NCI-H2081 (cell line): ENCODE results near the gene RNF126.
"Not testable (repeated sequence)": the region's sequence is repeated elsewhere in the genome, so short reads cannot be mapped to it uniquely, and the experiment has no call there.

Experiments
- DNase-seq, 2 experiments: peaks; one replicate each; lab custom pipeline; 2025; lab: John Stamatoyannopoulos, UW

Gene RNF126

DNA sequence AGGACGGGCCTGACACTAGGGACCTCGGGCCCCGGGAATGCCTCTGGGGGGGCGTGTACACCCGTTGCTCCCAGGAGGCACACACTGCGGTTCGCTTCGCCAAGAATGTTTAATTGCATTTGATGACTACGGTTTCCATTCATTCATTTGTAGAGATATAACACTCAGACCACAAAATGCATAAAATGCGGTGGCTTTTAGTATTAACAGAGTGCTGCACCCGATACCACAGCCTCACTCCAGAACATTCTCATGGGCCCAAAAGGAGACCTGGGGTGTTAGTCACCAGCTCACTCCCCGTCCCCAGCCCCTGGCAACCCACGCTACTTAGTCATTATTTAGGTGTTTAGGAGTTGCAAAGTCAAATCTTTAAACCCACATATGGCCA is 51.5 kb downstream of the RNF126 start:
- no peak for DNase-seq

GRCh38 chr19:610801-611480 is 52.1 kb downstream of the RNF126 start:
- DNase-seq = peak; percentile 16 to 66

DNA sequence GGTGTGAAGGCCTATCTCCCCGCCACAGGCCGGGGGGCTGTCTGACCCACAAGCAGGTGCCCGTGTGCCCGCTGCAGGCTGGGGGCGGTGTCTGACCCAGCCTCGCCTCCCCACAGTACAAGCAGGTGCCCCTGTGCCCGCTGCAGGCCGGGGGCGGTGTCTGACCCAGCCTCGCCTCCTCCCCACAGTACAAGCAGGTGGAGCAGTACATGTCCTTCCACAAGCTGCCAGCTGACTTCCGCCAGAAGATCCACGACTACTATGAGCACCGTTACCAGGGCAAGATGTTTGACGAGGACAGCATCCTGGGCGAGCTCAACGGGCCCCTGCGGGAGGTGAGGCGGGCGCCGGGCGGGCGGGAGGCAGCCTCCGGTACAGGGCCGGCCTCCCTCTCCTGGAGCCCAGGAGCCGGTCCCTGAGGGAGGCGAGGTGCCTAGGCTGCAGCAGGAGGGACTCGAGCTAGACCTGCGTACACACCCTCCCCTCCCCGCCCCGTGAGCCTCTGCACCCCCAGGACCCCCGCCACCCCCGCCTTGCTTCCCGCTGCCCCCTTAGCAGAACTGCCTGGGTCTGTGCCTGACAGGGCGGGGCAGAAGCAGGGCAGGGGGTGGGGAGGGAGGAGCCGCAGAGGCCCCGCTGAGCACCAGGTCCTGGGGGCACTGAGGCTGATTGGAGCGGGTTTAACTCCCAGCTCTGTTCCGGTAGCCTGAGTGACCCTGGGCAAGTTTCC is 52.8 kb downstream of the RNF126 start:
- DNase-seq = peak in 1 of 2 experiments; percentile 23

GRCh38 chr19:609004-609346 is 54.0 kb downstream of the RNF126 start:
- peak; percentile 11 to 65 for DNase-seq

DNA sequence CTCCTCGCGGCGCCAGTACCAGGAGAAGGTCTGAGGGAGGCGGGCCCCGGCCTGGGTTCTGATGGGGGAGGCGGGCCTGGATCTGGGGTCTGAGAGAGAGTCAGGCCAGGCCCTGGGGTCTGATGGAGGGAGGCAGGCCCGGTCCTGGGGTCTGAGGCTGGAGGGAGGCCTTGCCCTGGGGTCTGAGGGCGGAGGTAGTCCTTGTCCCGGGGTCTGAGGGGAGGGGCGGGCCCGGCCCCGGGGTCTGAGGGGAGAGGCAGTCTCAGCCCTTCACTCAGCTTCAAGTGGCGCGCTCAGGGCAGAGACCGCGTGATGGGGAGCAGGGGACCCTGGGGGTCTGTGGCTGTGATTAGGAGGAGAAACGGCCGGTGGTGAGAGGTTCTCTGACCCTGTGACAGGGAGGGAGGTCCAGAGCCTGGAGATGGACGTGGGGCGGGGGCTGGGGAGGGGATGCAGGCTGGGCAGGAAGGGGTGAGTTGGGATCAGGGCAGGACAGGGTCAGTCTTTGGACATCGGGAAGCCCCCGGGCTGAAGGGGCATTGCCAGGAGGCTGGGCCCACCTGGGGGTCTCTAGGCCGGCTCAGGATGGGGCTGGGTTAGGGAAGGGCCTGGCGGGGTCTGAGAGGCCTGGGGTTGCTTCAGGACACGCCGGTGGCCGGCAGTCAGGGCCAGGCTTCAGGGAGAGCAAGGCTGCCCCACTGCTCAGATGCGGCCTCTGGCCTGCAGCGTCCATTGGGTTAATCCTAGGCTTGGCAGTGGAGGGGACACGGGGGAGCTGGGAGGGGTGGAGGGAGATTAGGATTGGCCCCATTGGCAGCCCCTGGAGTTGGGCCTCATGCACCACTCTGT is 54.6 kb downstream of the RNF126 start:
- no peak for DNase-seq

GRCh38 chr19:607301-608154 is 55.5 kb downstream of the RNF126 start:
- no peak for DNase-seq

DNA sequence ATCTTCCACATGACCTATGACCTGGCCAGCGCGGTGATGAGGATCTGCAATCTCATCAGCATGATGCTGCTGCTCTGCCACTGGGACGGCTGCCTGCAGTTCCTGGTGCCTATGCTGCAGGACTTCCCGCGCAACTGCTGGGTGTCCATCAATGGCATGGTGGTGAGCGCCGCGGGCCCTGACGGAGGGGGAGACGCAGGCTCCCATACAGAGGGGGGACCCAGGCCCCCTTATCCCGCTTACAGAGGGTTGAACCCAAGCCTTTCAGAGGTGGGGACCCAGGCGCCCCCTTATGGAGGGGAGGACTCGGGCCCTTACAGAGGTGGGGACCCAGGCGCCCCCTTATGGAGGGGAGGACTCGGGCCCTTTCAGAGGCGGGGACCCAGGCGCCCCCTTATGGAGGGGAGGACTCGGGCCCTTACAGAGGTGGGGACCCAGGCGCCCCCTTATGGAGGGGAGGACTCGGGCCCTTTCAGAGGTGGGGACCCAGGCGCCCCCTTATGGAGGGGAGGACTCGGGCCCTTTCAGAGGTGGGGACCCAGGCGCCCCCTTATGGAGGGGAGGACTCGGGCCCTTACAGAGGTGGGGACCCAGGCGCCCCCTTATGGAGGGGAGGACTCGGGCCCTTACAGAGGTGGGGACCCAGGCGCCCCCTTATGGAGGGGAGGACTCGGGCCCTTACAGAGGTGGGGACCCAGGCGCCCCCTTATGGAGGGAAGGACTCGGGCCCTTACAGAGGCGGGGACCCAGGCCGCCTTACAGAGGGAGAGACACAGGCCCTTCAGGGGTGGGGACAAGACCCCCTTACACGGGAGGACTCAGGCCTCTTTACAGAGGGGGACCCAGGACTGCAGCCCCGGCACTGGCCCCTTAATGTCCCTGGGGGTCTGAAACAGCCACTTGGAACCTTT is 57.7 kb downstream of the RNF126 start:
- not testable (repeated sequence) for DNase-seq

- DNase-seq = no peak
These were observed 58.7 kb downstream of the RNF126 start for GRCh38 chr19:604355-604754.

GRCh38 chr19:603779-604178 is 59.2 kb downstream of the RNF126 start:
- not testable (repeated sequence) for DNase-seq

GRCh38 chr19:603302-603639 is 59.7 kb downstream of the RNF126 start:
- not testable (repeated sequence) for DNase-seq

DNA sequence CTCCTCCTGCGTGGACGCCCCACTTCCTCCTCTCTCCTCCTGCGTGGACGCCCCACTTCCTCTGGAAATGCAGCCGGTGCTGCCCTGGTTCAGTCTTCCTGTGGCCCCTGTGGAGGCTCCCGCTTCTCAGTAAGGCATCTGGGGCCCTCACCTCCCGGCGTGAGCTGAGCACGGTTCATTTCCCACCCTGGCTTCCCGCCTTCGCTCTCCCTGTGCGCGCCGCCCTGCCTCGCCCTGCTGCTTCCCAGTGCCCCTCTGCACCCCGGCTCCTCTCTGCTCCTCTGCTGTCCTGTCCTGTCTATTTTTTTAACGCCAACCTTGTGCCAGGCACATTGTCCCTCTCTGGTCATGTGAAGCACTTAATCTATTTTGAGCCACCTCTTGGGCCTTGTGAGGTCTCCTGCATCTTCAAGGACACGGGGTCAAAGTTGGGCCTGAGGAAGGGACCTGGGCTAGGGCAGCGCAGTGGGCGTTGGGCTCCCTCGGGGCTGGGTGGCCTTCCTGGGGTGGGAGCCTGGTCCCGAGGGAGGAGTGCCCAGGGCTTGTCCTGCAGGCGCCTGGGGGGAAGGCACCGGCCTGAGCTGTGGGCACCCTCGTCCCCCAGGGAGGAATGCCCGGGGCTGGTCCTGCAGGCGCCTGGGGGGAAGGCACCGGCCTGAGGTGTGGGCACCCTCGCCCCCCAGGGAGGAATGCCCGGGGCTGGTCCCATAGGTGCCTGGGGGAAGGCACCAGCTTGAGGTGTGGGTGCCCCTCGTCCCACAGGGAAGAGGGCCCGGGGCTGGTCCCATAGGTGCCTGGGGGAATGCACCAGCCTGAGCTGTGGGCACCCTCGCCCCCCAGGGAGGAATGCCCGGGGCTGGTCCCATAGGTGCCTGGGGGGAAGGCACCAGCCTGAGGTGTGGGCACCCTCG is 60.4 kb downstream of the RNF126 start:
- no peak for DNase-seq

GRCh38 chr19:601790-602189 is 61.2 kb downstream of the RNF126 start:
- DNase-seq = no peak

DNA sequence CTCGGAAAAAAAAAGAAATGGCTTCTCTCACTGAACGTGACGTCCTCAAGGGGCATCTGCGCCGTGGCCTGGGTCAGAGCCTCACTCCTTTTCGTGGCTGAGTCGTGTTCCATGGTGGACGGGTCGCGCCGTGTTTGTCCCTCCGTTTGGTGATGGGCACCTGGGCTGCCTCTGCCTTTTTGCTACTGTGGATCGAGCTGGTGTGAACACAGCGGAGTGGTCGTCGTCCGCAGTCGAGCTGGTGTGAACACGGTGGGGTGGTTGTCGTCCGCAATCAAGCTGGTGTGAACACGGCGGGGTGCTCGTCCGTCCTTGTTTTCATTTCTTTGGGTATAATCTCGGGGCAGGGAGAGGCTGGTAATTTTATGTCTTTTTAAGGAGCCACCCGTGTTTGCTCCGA is 61.7 kb downstream of the RNF126 start:
- no peak for DNase-seq
